ENCODE measurements around the gene CAPN12. TPM values are rescaled to one million over a fixed set of nuclear protein-coding genes. Genes with fewer than 3 reads are reported as not detected.

The CAPN12 gene
- polyA plus RNA-seq, 2 of the 4 experiments (the other 2 are of a cell fraction), result 10.0 to 11.7 TPM

DNA sequence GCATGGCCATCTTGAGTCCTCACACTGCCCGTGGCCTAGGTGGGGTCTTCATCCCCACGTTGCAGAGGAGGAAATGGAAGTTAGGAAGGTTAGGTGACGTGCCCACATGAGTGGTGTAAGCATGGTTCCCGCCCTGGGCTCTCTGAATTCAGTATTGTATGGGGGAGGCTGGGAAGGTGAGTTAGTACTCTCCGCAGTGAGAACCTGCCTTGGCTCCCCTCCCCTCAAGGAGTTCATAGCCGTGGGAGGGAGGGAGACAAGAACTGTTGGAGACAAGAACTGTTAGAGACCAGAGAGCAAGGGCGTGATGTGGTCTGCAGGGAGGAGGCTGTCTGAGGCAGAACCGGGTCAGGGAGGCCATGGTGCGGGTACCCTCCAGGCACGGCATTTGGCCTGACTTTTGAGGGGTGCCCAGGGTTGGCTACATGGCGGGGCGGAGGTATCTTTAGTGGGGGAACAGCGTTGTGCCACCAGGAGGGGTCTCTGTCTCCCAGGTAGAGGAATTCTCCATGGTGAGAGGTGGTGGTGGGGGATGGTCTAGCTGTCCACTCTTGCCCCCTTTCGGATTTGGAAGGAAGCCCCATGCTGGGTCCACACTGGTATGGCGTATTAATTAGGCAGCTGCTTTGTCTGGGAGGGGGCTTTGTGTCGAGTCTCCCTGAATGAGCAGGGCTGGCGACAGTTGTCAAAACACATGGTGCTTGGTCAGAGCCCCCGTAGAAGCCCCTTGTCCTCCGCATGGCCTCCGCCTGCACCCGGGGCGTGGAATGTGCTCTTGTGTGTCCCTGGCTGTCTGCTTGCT is 45.8 kb downstream of the CAPN12 start:
- FAIRE-seq (peak; percentile 36), ATAC-seq (no peak), DNase-seq (ENCODE audit: low read depth in 1 of 2, low spot score in 1 of 2) (no peak)
- H3K27ac ChIP-seq, result peak overlapping the region; percentile 38 to 93; a peak in 4 of 6 replicates
- no peaks in the 10 kb centered on the region for H3K9me3 ChIP-seq
- peaks cover 96% of the 10 kb centered on the region for H3K4me1 ChIP-seq
- 0 out of 3 replicates have a peak overlapping the region, but pooled peaks have one; percentile 3 for H3K4me2 ChIP-seq
- H3K4me3 ChIP-seq, result no peak overlapping the region
- CTCF ChIA-PET, result interaction anchor here (0.7 to 38.0 kb wide), 4 partner anchors 3 to 62 kb away, joined by 3 to 764 read pairs (median 384); no protein-coding TSS in a partner anchor
- POLR2A ChIA-PET, result no interaction called here
- TF ChIP-seq NPAS2 (CRISPR knock-in tag; IDR thresholded peaks at IDR 0.05; ENCODE audit: borderline replicate concordance), result 0 out of 2 replicates have a peak, but pooled peaks have one; percentile 19
- TF ChIP-seq ZSCAN20 (CRISPR knock-in tag; IDR thresholded peaks at IDR 0.05), result no peak
- TF ChIP-seq, protein P1, sequence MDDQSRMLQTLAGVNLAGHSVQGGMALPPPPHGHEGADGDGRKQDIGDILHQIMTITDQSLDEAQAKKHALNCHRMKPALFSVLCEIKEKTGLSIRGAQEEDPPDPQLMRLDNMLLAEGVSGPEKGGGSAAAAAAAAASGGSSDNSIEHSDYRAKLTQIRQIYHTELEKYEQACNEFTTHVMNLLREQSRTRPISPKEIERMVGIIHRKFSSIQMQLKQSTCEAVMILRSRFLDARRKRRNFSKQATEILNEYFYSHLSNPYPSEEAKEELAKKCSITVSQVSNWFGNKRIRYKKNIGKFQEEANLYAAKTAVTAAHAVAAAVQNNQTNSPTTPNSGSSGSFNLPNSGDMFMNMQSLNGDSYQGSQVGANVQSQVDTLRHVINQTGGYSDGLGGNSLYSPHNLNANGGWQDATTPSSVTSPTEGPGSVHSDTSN (IDR thresholded peaks at IDR 0.05), result 0 out of 2 replicates have a peak, but pooled peaks have one; percentile 4
- TF ChIP-seq RARB (CRISPR knock-in tag; IDR thresholded peaks at IDR 0.05), result 0 out of 2 replicates have a peak, but pooled peaks have one; percentile 11
- 88% methylated on average over 22 of the region's 22 CpGs for WGBS (ENCODE audit: missing lambda C conversion rate)

DNA sequence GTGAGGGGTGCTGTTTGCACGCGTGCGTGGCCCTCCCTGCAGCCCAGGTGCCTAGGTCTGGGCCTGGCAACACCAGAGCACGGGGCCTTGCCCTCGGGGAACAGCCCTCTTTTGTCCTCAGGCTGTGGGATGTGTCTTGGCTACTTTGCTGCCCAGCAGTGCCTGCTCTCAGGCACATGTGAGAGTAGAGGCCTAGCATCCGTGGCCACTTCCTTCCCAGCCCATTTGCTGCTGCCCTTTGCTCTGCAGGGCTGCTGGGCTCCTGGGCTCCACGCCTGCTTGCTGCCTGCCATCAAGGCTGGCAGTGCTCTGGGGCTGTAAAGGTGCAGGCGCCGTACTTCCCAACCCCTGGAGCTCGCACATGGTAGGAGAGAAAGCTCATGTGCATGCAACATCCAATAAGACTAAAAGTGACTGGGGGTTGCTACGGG is 46.6 kb downstream of the CAPN12 start:
- POLR2A ChIA-PET, result no interaction called here
- Histone ChIP-seq H3K9me3 (no peaks in the 10 kb centered on the region), H3K4me1 (peaks cover 98% of the 10 kb centered on the region), H3K4me2 (peak overlapping the region; percentile 3; the same call in 1 of the 3 replicates), H3K27ac (peak overlapping the region; percentile 38 to 93; a peak in 5 of 6 replicates), H3K4me3 (no peak overlapping the region)
- peak; percentile 7 for FAIRE-seq
- TF ChIP-seq HDAC2 (IDR thresholded peaks at IDR 0.05), result no peak
- TF ChIP-seq, protein P2, sequence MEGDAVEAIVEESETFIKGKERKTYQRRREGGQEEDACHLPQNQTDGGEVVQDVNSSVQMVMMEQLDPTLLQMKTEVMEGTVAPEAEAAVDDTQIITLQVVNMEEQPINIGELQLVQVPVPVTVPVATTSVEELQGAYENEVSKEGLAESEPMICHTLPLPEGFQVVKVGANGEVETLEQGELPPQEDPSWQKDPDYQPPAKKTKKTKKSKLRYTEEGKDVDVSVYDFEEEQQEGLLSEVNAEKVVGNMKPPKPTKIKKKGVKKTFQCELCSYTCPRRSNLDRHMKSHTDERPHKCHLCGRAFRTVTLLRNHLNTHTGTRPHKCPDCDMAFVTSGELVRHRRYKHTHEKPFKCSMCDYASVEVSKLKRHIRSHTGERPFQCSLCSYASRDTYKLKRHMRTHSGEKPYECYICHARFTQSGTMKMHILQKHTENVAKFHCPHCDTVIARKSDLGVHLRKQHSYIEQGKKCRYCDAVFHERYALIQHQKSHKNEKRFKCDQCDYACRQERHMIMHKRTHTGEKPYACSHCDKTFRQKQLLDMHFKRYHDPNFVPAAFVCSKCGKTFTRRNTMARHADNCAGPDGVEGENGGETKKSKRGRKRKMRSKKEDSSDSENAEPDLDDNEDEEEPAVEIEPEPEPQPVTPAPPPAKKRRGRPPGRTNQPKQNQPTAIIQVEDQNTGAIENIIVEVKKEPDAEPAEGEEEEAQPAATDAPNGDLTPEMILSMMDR (IDR thresholded peaks at IDR 0.05), result no peak
- TF ChIP-seq HEYL (CRISPR knock-in tag; IDR thresholded peaks at IDR 0.05), result no peak
- TF ChIP-seq HOXA7 (CRISPR knock-in tag; IDR thresholded peaks at IDR 0.05), result no peak
- TF ChIP-seq POLR2A (IDR thresholded peaks at IDR 0.05; ENCODE audit: low read length), result no peak
- TF ChIP-seq EHF (CRISPR knock-in tag; IDR thresholded peaks at IDR 0.05), result no peak
- no peak for TF ChIP-seq JUNB (IDR thresholded peaks at IDR 0.05)
- TF ChIP-seq, protein P3, sequence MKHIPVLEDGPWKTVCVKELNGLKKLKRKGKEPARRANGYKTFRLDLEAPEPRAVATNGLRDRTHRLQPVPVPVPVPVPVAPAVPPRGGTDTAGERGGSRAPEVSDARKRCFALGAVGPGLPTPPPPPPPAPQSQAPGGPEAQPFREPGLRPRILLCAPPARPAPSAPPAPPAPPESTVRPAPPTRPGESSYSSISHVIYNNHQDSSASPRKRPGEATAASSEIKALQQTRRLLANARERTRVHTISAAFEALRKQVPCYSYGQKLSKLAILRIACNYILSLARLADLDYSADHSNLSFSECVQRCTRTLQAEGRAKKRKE (CRISPR knock-in tag; IDR thresholded peaks at IDR 0.05; ENCODE audit: low read depth), result no peak
- TF ChIP-seq EP300 (IDR thresholded peaks at IDR 0.05), result no peak
- no peak for TF ChIP-seq RFX5 (IDR thresholded peaks at IDR 0.05)
- no peak for TF ChIP-seq NPAS2 (CRISPR knock-in tag; IDR thresholded peaks at IDR 0.05; ENCODE audit: borderline replicate concordance)
- TF ChIP-seq BHLHE40 (IDR thresholded peaks at IDR 0.05; ENCODE audit: low read depth, low read length), result no peak
- TF ChIP-seq NFE2L2 (conservative IDR thresholded peaks at IDR 0.05; ENCODE audit: low read length), result no peak
- TF ChIP-seq JUN (IDR thresholded peaks at IDR 0.05), result no peak
- TF ChIP-seq MAFK (IDR thresholded peaks at IDR 0.05; ENCODE audit: partially characterized antibody), result no peak
- TF ChIP-seq KDM1A (IDR thresholded peaks at IDR 0.05; ENCODE audit: low read depth), result no peak
- TF ChIP-seq CHD4 (IDR thresholded peaks at IDR 0.05; ENCODE audit: borderline replicate concordance), result no peak
- no peak for TF ChIP-seq FOXS1 (CRISPR knock-in tag; IDR thresholded peaks at IDR 0.05)
- TF ChIP-seq, protein P4, sequence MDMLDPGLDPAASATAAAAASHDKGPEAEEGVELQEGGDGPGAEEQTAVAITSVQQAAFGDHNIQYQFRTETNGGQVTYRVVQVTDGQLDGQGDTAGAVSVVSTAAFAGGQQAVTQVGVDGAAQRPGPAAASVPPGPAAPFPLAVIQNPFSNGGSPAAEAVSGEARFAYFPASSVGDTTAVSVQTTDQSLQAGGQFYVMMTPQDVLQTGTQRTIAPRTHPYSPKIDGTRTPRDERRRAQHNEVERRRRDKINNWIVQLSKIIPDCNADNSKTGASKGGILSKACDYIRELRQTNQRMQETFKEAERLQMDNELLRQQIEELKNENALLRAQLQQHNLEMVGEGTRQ (IDR thresholded peaks at IDR 0.05), result no peak
- TF ChIP-seq ZSCAN20 (CRISPR knock-in tag; IDR thresholded peaks at IDR 0.05), result no peak
- WGBS (ENCODE audit: missing lambda C conversion rate), result 86% methylated on average over 10 of the region's 11 CpGs
- DNase-seq (ENCODE audit: low read depth in 1 of 2, low spot score in 1 of 2), result no peak
- CTCF ChIA-PET, result interaction anchor here (1.2 to 38.0 kb wide), 3 partner anchors 3 to 26 kb away, joined by 3 to 764 read pairs (median 764); no protein-coding TSS in a partner anchor
- ATAC-seq, result 0 out of 6 replicates have a peak, but pooled peaks of 1 of the 2 experiments have one; percentile 1
